HG03025 (cell line): ENCODE data around the gene RTP1.
"Not testable (repeated sequence)": the region's sequence is repeated elsewhere in the genome, so short reads cannot be mapped to it uniquely, and the experiment has no call there.

Source experiments
- ATAC-seq: cut with Tn5 transposase; IDR thresholded peaks from one replicate; pipeline ENCODE4 v1.9.1; 2021; ENCODE audit warnings: mild to moderate bottlenecking, moderate library complexity; ENCODE audit not compliant: unreplicated experiment, low FRiP score

The RTP1 gene

GRCh38 chr3:187237741-187238140, 40.5 kb downstream of the RTP1 start:
- ATAC-seq, result no peak

GRCh38 chr3:187238239-187238638, 41.0 kb downstream of the RTP1 start:
- no peak for ATAC-seq

GRCh38 chr3:187238835-187239234, 41.5 kb downstream of the RTP1 start:
- ATAC-seq, result not testable (repeated sequence)

GRCh38 chr3:187242435-187242834, 45.1 kb downstream of the RTP1 start:
- no peak for ATAC-seq

- ATAC-seq, result no peak
Measured at GRCh38 chr3:187242900-187243299, 45.6 kb downstream of the RTP1 start.

- no peak for ATAC-seq
Measured at GRCh38 chr3:187243933-187244524, 46.7 kb downstream of the RTP1 start.

- no peak for ATAC-seq
Measured at GRCh38 chr3:187247398-187247797, 50.1 kb downstream of the RTP1 start.
